HG03378 (cell line): ENCODE data around the gene SIAH3.

ENCODE experiments used
- ATAC-seq: cut with Tn5 transposase; IDR thresholded peaks from one replicate; pipeline ENCODE4 v1.9.1; 2021; ENCODE audit warnings: mild to moderate bottlenecking, moderate library complexity; ENCODE audit not compliant: unreplicated experiment

SIAH3 gene

GRCh38 chr13:45748941-45749759, 102.4 kb downstream of the SIAH3 start:
- no peak for ATAC-seq

DNA sequence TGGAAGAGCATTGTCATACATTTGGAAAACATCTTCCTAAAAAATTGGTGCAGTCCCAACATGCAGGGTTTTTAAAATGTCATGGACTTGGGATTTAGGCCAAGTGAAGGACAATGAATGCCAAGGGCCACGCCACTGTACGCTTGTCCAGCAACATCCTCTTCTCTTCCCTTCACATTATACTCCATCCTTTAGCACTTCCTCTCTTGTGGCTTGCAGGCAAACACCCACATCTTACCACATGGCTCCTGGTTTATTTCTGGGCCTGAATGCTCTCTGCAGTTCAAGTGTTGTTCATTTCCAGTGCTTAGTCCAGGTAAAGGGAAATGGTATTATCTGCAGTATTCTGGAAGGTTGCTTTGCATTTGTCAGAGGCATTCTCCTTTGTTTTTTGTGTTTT, 104.5 kb downstream of the SIAH3 start:
- ATAC-seq, result no peak

- ATAC-seq, result no peak
Observed at GRCh38 chr13:45744979-45745378, 106.6 kb downstream of the SIAH3 start.

DNA sequence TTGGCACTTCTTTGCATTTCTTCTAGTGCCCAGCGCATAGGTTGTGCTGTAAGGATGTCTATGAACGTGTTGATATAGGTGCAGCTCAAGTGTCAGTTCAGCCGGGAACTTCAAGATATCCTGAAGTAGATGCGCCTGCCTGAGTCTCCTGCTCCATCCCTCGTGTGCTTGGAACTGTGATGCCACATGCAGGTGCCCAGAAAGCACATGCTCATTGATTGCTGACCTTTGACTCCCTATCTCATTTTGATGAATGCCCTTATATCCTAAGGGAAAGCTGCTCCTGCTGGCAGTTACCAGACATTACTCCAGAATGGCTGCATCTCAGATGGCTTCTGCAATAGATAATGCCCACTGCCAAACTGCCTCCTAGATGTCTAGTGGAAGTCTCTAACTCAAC, 108.6 kb downstream of the SIAH3 start:
- ATAC-seq, result no peak

DNA sequence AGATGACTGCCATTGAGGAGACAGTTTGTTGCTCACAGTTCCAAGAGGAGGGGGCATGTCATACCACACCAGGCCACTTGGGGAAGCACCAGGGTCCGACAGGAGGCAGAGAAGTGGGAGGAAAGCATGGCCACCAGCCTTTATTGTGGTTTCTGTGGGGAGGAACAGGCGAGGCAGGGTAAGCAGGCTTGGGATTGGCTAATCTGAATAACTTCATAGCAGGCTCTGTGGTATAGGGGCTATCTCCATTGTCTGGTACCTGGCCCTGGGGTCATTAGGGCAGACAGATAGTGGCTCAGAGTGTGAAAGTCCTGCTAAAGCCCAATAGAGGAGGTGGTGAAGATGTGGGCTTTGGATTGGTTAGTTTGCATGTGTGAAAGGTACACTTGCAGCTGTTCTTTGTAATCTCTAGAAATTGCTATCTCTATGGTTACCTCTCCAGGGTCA, 114.0 kb downstream of the SIAH3 start:
- no peak for ATAC-seq

GRCh38 chr13:45733361-45733760, 118.2 kb downstream of the SIAH3 start:
- ATAC-seq, result no peak

DNA sequence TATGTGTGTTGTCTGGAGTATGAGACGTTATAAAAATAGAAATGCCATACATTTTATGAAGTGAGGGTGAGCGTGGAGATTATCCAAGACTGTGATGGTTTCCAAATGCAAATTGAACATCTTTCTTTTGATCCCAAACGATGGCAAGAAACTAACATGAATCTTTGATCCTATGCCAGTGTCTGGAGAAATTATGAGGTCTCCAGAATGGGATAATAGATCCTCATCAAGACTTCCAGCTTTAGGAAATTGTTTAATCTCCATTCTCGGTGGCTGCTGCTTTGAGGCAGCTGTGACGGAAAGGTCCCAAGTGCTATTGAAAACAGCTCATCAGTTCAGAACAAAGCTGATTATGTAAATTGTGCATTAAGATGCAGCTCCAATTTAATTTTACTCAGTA, 118.6 kb downstream of the SIAH3 start:
- ATAC-seq, result no peak

GRCh38 chr13:45731455-45731854, 120.1 kb downstream of the SIAH3 start:
- no peak for ATAC-seq

DNA sequence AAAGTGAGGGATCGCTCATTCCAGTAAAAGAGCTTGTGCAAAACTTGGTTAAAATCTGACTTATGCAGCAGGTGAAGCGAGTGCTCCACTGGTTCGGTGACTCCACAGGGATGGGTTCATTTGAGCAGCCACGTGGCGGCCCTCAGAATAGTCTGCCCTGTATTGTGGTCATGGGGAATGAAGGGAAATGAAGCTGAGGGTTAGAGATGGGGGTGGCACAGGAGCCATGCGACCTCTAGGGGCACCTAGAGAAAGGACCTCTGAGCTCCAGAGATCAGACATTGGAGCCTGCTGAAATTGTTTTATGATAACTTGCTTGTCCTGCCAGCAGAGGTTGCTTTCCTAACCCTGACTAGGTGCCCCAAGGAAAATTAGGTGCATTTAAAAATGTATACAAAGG, 122.8 kb downstream of the SIAH3 start:
- no peak for ATAC-seq
